HepG2 (cell line): ENCODE data around the gene IL17D. TPM values are rescaled to one million over a fixed set of nuclear protein-coding genes. Genes with fewer than 3 reads are reported as not detected.

Experiments used
- ATAC-seq: fragments of 200-7000 bp; cut with Tn5 transposase; 3 replicates; pipeline ENCODE4 v1.9.1; 2020; ENCODE audit warnings: mild to moderate bottlenecking, moderate library complexity
- BruUV-seq: library from RNA; stranded (reverse); fragments of 400-500 nt; replicated peaks from 2 replicates; lab custom pipeline; 2021; lab: Mats Ljungman, UMichigan
- CTCF ChIA-PET: fragments of 300-600 bp; formaldehyde crosslinking; extraction: SDS; loops from one replicate; lab custom pipeline; 2021; ENCODE audit warnings: low total read pairs, inconsistent platforms, low intra/inter-chr PET ratio; lab: Yijun Ruan, JAX
- POLR2A ChIA-PET: fragments of 350-600 bp; sonication (Branson Sonifier 250); formaldehyde crosslinking; loops from one replicate; lab custom pipeline; 2020; ENCODE audit warnings: antibody characterized with exemption, inconsistent platforms; lab: Yijun Ruan, JAX
- DNase-seq: peaks from one replicate; pipeline ENCODE4 v3.0.0-alpha.2; 2015; ENCODE audit warnings: low spot score
- FAIRE-seq: peaks from 3 replicates; lab custom pipeline; 2011; peaks lifted over from hg19 to GRCh38; lab: Jason Lieb, UNC
- H2AFZ ChIP-seq: one replicate; pipeline ENCODE4 v1.6.1; 2011; ENCODE audit warnings: low read length, inconsistent platforms
- H3K27ac ChIP-seq: fragments of 300-600 bp; 3 replicates; pipeline ENCODE4 v1.8.0; 2011; ENCODE audit warnings: mixed run types, mild to moderate bottlenecking, mixed read lengths, low read length, inconsistent platforms; ENCODE audit not compliant: insufficient read depth; ENCODE audit errors: extremely low read length
- H3K27me3 ChIP-seq, 2 experiments: fragments of 200-600 bp in 1 of 2; 2 replicates in 1 of 2; 3 replicates in 1 of 2; pipeline versions ENCODE4 v1.6.0 to v1.8.0; 2011; ENCODE audit warnings: low read length in 2 of 2, mild to moderate bottlenecking in 2 of 2, moderate library complexity in 2 of 2, inconsistent platforms in 1 of 2; ENCODE audit not compliant: insufficient read depth in 2 of 2, control insufficient read depth in 1 of 2
- H3K36me3 ChIP-seq, 2 experiments: fragments of 200-600 bp in 1 of 2; replicated peaks in 1 of 2; 2 replicates in 1 of 2; 3 replicates in 1 of 2; pipeline versions ENCODE4 v1.5.1 to v1.8.0; 2011; ENCODE audit warnings: low read length in 2 of 2, inconsistent platforms in 1 of 2; ENCODE audit not compliant: insufficient read depth in 2 of 2, control insufficient read depth in 1 of 2
- H3K4me1 ChIP-seq: 2 replicates; pipeline ENCODE4 v1.5.1; 2012; ENCODE audit warnings: low read length, inconsistent platforms; ENCODE audit not compliant: insufficient read depth
- H3K4me2 ChIP-seq: 2 replicates; pipeline ENCODE4 v1.6.0; 2011; ENCODE audit warnings: low read depth, low read length, inconsistent platforms
- H3K4me3 ChIP-seq, 3 experiments: fragments of 200-600 bp in 1 of 3; sonication (generic), shearing (Covaris generic) in 1 of 3; replicated peaks in 1 of 3; 2 replicates each; pipeline ENCODE4 v1.5.1; 2011 to 2016; ENCODE audit warnings: low read length in 3 of 3, inconsistent platforms in 2 of 3, low read depth in 2 of 3, mild to moderate bottlenecking in 2 of 3, control low read depth in 1 of 3, mixed read lengths in 1 of 3; ENCODE audit not compliant: insufficient read depth in 1 of 3
- H3K79me2 ChIP-seq: one replicate; pipeline ENCODE4 v1.6.1; 2011; ENCODE audit warnings: low read length, inconsistent platforms; ENCODE audit not compliant: insufficient read depth
- H3K9ac ChIP-seq: 2 replicates; pipeline ENCODE4 v1.6.0; 2011; ENCODE audit warnings: mild to moderate bottlenecking, low read depth, low read length, inconsistent platforms; ENCODE audit not compliant: insufficient read depth
- H3K9me3 ChIP-seq: 2 replicates; pipeline ENCODE4 v1.5.1; 2012; ENCODE audit warnings: mild to moderate bottlenecking, low read length
- H4K20me1 ChIP-seq: 2 replicates; pipeline ENCODE4 v1.6.0; 2011; ENCODE audit warnings: inconsistent platforms, mild to moderate bottlenecking, low read length, moderate library complexity; ENCODE audit not compliant: insufficient read depth
- AHR ChIP-seq: IDR thresholded peaks from 2 replicates; pipeline ENCODE4 v1.6.1; 2018; ENCODE audit warnings: missing genetic modification reagents, missing compliant biosample characterization
- DPF2 ChIP-seq: sonication (generic); formaldehyde crosslinking; IDR thresholded peaks from 2 replicates; pipeline ENCODE4 v1.4.0; 2020; ENCODE audit warnings: mild to moderate bottlenecking, low read depth, missing genetic modification reagents, borderline replicate concordance
- HNRNPL ChIP-seq: fragments of 200-400 bp; formaldehyde crosslinking; IDR thresholded peaks from 2 replicates; pipeline ENCODE4 v1.6.1; 2017; ENCODE audit warnings: mild to moderate bottlenecking, low read depth, low read length
- NCOR1 ChIP-seq: fragments of 200-600 bp; sonication (generic); IDR thresholded peaks from 2 replicates; pipeline ENCODE4 v1.7.0; 2017; ENCODE audit warnings: antibody characterized with exemption, low read length, borderline replicate concordance
- ZKSCAN8 ChIP-seq: IDR thresholded peaks from 2 replicates; pipeline ENCODE4 v1.6.1; 2016; ENCODE audit warnings: borderline replicate concordance, missing genetic modification reagents, missing compliant biosample characterization
- WGBS: methylation state at CpG from one replicate; pipeline ENCODE4 v1.1.6; 2017; ENCODE audit warnings: low lambda C conversion rate; 5-methylcytosine and 5-hydroxymethylcytosine counted together
- in situ Hi-C: cut with HindIII; loops from 2 replicates; pipeline ENCODE4 v1.10.0; 2017; ENCODE audit warnings: low pct_unique_long_range_greater_than_20kb; ENCODE audit not compliant: extremely low pct_ligation_motif_present
- intact Hi-C: fragments of 100-400 bp; cut with micrococcal nuclease; formaldehyde crosslinking; loops from one replicate; pipeline ENCODE4 v1.10.0; 2022; ENCODE audit not compliant: unreplicated experiment
- polyA plus RNA-seq, 8 experiments: library from polyadenylated mRNA; depleted of rRNA in 3 of 8; stranded (reverse) in 7 of 8; unstranded in 1 of 8; fragments of >200 nt; fragmentation: Illumina TruSeq in 4 of 8; extraction: Trizol in 4 of 8; gene quantifications; 2 replicates each; pipeline versions ENCODE4 v1.2.1 to v1.2.3, GENCODE V29; 2011 to 2016; ENCODE audit warnings: low read depth in 4 of 8, missing spikeins in 1 of 8, mixed read lengths in 1 of 8; ENCODE audit not compliant: insufficient read depth in 1 of 8
- total RNA-seq, 5 experiments: library from RNA; depleted of rRNA; stranded (reverse); fragments of >200 nt; fragmentation: Illumina TruSeq; extraction: Trizol; gene quantifications; 2 replicates each; pipeline ENCODE4 v1.2.3, GENCODE V29; 2016; ENCODE audit warnings: low read depth in 1 of 5
- TF ChIP-seq, protein P1 (sequence below): sonication (generic); formaldehyde crosslinking; IDR thresholded peaks from 2 replicates; pipeline ENCODE4 v1.4.0; 2020; ENCODE audit warnings: missing genetic modification reagents
- TF ChIP-seq, protein P2 (sequence below): sonication (generic); formaldehyde crosslinking; IDR thresholded peaks from 2 replicates; pipeline ENCODE4 v1.5.0; 2020; ENCODE audit warnings: missing genetic modification reagents, mild to moderate bottlenecking, borderline replicate concordance
- TF ChIP-seq, protein P3 (sequence below): sonication (generic); formaldehyde crosslinking; IDR thresholded peaks from 2 replicates; pipeline ENCODE4 v1.4.0; 2020; ENCODE audit warnings: low read depth, mild to moderate bottlenecking, missing genetic modification reagents

The IL17D gene
- total and polyA plus RNA-seq, 2 of the 13 experiments (the other 11 are each of a cell fraction or from before 2014, with no cell fraction given), result 1.1 to 2.2 TPM

DNA sequence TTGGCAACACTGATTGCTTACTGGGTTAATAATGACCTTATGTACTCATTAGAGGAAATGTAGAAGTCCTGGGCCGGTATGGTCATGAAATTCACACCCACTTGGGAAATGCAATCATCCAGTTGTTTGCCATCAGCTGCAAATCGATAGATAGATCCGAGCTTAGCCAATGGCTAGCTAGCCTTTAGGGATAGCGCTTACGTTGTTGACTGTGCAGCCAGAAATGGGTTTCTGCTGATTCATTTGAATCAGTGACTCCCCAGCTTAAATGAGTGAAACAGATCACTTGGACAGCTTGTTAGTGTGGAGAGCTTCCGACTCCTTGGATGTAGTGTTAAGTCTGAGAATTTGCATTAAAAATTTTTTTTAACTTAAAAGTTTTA lies 11.8 kb downstream of the IL17D start:
- POLR2A ChIA-PET, result no interaction called here
- intact Hi-C loops (no loop called here), in situ Hi-C loops (no loop called here)
- no peak overlapping the region for H3K4me3 ChIP-seq
- no peak for FAIRE-seq
- BruUV-seq, result no TSS peak
- no peaks in the 10 kb centered on the region; a peak in 1 of 5 replicates for H3K27me3 ChIP-seq
- no peaks in the 10 kb centered on the region for H3K36me3 ChIP-seq
- H3K4me2 ChIP-seq, result no peak overlapping the region
- WGBS, result 67% methylated on average over 6 of the region's 6 CpGs
- no peak overlapping the region for H2AFZ ChIP-seq
- H3K9ac ChIP-seq, result no peak overlapping the region
- H3K27ac ChIP-seq, result no peak overlapping the region
- TF ChIP-seq, protein P1, sequence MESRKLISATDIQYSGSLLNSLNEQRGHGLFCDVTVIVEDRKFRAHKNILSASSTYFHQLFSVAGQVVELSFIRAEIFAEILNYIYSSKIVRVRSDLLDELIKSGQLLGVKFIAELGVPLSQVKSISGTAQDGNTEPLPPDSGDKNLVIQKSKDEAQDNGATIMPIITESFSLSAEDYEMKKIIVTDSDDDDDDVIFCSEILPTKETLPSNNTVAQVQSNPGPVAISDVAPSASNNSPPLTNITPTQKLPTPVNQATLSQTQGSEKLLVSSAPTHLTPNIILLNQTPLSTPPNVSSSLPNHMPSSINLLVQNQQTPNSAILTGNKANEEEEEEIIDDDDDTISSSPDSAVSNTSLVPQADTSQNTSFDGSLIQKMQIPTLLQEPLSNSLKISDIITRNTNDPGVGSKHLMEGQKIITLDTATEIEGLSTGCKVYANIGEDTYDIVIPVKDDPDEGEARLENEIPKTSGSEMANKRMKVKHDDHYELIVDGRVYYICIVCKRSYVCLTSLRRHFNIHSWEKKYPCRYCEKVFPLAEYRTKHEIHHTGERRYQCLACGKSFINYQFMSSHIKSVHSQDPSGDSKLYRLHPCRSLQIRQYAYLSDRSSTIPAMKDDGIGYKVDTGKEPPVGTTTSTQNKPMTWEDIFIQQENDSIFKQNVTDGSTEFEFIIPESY, result peak; percentile 57; the same call in 1 of the 2 replicates
- TF ChIP-seq ZKSCAN8 (CRISPR knock-in tag), result no peak
- TF ChIP-seq, protein P2, sequence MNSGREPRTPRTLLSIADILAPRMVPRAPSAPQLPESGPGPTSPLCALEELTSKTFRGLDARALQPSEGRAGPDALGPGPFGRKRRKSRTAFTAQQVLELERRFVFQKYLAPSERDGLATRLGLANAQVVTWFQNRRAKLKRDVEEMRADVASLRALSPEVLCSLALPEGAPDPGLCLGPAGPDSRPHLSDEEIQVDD (CRISPR knock-in tag), result no peak
- TF ChIP-seq, all 625 proteins: peak for 1
- H3K79me2 ChIP-seq, result no peaks in the 10 kb centered on the region
- H4K20me1 ChIP-seq, result no peaks in the 10 kb centered on the region
- peaks cover 68% of the 10 kb centered on the region for H3K4me1 ChIP-seq
- CTCF ChIA-PET, result no interaction called here
- ATAC-seq (no peak), DNase-seq (no peak)
- H3K9me3 ChIP-seq, result no peaks in the 10 kb centered on the region

DNA sequence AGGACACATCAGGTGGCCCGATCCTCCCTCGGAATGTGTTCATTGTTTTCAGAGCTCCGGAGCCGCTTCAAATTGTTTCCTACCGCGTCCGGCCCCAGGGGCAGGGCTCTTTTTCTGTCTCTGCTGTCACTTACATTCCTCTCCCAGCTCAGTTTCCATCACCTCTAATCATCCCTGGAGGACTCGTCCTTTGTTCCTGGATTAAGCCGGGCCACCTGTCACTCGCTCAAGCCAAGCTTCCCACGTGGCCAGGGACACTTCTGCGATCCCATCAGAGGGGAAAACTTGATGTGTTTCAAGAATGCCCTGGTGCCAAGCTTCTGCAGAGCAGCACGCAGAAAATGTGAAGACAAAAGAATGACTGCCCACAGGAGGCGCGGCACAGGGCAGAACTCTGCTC lies 13.5 kb downstream of the IL17D start:
- Histone ChIP-seq H2AFZ (no peak overlapping the region), H3K4me1 (peaks cover 61% of the 10 kb centered on the region), H3K4me2 (peak overlapping the region; percentile 67), H3K4me3 (peak overlapping the region in 1 of 3 experiments; percentile 41; a peak in 2 of 6 replicates), H3K9ac (no peak overlapping the region), H3K36me3 (no peaks in the 10 kb centered on the region), H3K27ac (no peak overlapping the region), H3K79me2 (no peaks in the 10 kb centered on the region), H4K20me1 (no peaks in the 10 kb centered on the region), H3K9me3 (no peaks in the 10 kb centered on the region), H3K27me3 (no peaks in the 10 kb centered on the region; a peak in 1 of 5 replicates)
- intact Hi-C loops (no loop called here), in situ Hi-C loops (no loop called here)
- no peak for FAIRE-seq
- TF ChIP-seq AHR (CRISPR knock-in tag) (no peak), DPF2 (CRISPR knock-in tag) (no peak), NCOR1 (no peak), HNRNPL (0 out of 2 replicates have a peak, but pooled peaks have one; percentile 41)
- TF ChIP-seq, protein P3, sequence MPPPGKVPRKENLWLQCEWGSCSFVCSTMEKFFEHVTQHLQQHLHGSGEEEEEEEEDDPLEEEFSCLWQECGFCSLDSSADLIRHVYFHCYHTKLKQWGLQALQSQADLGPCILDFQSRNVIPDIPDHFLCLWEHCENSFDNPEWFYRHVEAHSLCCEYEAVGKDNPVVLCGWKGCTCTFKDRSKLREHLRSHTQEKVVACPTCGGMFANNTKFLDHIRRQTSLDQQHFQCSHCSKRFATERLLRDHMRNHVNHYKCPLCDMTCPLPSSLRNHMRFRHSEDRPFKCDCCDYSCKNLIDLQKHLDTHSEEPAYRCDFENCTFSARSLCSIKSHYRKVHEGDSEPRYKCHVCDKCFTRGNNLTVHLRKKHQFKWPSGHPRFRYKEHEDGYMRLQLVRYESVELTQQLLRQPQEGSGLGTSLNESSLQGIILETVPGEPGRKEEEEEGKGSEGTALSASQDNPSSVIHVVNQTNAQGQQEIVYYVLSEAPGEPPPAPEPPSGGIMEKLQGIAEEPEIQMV, result 0 out of 2 replicates have a peak, but pooled peaks have one; percentile 45
- POLR2A ChIA-PET, result no interaction called here
- no peak for DNase-seq
- peak; percentile 12 for ATAC-seq
- WGBS, result 49% methylated on average over 15 of the region's 15 CpGs
- CTCF ChIA-PET, result no interaction called here
- no TSS peak for BruUV-seq
